ENCODE results near the gene PACRGL.
"Not testable (repeated sequence)": the region's sequence is repeated elsewhere in the genome, so short reads cannot be mapped to it uniquely, and the experiment has no call there.

PACRGL gene

DNA sequence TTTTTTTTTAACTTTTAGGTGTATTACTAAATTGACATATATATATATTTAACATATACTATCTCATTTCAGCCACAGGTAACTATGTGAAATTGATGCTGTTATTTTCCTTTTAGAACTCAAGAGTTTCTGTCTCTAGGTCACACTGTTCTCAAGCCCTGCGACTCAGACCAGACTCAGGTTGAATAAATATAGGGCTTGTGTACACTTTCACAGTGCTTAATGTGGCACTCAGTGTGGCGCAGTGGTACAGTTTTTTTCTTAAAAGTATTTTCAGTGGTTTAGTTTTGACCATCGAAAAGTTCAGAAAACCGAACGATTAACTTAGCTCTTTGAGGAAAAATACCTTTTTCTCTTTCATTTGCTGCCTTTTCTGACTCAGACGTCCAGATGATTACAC lies 24.7 kb downstream of the PACRGL start:
- no peak for DNase-seq

DNA sequence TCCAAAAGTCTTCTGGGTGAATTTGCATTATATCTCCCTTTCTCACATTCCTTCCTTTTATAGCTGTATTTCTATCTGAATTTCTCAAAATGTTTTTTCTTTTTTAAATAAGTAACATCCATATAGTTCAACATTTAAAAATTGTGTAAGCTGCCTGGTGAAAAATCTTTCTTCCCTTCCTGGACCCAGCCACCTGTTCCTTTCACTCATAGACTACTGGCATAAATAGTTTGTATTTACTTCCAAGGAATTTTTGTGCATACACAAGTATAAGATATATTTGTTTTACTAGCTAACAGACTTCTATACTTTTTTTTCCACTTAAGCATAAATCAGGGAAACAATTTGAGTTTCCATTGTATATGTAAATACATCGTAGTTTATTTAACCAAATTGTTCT lies 35.7 kb downstream of the PACRGL start:
- DNase-seq: no peak

GRCh38 chr4:20746000-20746399 lies 45.7 kb downstream of the PACRGL start:
- not testable (repeated sequence) for DNase-seq

DNA sequence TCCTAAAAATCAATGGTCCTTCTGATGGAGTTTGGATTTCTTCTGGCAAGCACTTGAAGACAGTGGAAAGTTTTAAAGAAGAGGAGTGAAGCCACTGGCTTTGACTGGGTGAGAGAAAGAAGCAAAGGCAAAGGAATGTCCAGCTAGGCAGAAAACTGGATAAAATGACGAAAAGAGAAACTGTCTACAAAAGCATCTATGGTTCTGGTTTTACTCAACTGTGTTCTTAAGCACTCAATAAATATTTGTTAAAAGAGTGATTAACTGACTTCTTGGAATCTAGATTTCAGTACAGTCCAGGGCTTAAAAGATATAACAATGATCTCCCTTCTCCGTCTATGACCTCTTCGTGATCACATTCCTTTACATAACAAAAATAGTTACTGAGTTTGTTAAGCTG lies 52.4 kb downstream of the PACRGL start:
- DNase-seq: no peak

GRCh38 chr4:20754036-20754435 lies 53.8 kb downstream of the PACRGL start:
- DNase-seq: no peak

- DNase-seq: no peak
Observed at GRCh38 chr4:20760053-20760452, 59.8 kb downstream of the PACRGL start.

DNA sequence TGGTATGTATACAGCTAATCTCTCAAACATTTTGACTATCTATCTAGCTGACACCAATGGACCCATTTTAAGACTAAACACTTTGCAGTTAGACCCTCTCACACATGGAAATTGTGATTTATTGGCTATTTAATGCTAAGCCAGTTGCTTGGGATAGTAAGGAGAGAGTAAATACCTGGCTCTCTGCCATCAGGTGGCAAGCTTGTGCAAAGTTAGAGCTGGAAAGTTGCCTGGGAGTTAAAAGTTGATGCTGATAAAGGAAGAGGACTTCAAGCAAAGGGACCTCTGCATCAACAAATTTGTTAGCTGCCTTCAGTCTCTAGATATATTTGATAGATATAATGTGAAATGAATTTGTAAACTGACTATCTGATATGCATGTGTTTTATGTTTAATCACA lies 61.1 kb downstream of the PACRGL start:
- DNase-seq: no peak

DNA sequence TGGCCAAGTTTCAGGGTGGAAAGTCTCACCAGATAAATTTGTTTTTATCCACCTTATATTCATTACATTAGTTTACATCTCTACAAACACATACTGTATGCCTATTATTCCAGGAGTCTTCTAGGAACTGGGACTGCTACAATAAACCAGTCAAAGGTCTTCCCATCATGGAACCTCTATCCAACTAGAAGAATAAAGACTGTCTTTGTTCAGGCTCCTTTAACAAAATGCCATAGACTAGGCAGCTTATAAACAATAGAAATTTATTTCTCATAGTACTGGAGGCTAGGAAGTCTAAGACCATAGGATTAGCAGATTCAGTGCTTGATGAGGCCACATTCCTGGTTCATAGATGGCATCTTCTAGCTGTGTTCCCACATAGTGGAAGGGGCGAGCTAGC lies 61.6 kb downstream of the PACRGL start:
- no peak for DNase-seq

DNA sequence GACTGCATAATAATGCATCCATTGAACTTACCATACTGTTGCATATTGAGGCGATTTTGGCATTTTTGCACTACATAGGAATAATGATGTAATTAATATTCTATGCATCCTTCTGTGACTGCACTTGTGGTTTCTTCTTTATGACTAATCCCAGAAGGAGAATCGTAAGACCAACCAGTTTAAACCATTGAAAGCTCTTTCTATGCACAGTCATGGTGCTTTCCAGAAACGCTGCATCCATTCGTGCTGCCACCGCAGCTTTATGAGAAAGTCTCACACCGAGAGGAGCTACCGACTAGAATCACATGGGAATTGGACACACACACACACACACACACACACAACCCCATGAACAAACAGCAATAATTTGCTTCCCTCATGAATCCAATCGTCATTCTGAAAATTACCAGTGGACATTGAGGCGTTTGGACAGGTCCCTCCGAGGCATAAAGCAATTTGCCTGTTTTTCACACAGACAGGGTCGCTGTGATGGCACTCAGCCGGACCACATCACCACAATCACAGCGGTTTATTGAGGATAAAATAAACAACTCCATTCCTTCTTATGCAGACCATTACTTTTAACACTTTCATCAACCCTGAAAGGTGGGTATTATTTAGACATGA lies 64.2 kb downstream of the PACRGL start:
- no peak for DNase-seq

GRCh38 chr4:20773144-20773997 lies 73.1 kb downstream of the PACRGL start:
- peak; percentile 3 for DNase-seq

- DNase-seq: no peak
Observed at GRCh38 chr4:20778896-20779295, 78.6 kb downstream of the PACRGL start.

DNA sequence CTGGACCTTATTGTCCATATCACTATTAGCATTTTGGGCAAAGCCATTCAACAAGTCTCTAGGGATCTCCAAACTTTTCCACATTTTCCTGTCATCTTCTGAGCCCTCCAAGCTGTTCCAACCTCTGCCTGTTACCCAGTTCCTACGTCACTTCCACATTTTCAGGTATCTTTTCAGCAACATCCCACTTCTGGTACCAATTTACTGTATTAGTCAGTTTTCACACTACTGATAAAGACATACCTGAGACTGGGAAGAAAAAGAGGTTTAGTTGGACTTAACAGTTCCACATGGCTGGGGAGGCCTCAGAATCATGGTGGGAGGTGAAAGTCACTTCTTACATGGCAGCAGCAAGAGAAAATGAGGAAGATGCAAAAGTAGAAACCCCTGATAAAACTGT lies 82.9 kb downstream of the PACRGL start:
- DNase-seq: not testable (repeated sequence)

DNA sequence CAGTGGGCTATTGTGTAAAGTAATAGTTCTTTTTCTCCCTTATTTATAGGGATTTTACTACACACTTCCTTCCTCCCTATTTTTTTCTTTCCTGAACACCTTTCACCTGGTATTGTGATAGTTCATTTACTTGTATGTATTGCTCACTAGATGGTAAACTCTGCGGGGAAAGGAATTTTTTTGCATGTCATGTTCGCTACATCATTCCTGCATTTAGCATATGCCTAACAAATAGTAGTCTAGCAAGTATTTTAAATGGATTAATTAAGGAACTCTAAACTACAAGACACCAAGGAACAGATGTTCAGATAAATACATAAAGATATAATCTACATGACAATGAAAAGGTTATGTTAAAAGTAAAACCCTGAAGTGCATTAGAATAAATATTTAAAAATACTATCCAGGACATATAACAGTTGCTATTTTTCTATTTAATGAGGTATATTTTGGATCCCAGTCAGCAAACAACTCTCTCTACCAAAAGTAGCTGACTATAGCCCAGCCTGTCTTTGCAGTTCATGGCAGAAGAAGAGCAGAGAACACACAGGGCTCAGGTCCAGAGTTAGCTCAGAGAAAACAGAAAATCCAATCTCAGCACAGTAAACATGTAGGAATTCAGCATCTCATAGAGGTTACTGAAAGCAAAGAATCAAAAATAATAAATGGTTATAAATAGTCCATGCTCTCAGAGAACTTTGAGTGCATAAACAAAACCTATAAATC lies 87.8 kb downstream of the PACRGL start:
- no peak for DNase-seq
